Neural cell (in vitro differentiated cells): Measurements from ENCODE around the gene EPN1.

Experiments
- EZH2 ChIP-seq: fragments of 200-600, 300-800 bp; shearing (Covaris generic), sonication (generic); IDR thresholded peaks from 2 replicates; pipeline ENCODE4 v1.6.1; 2014; ENCODE audit warnings: antibody characterized with exemption, low read length, borderline replicate concordance, mild to moderate bottlenecking; ENCODE audit not compliant: insufficient read depth, poor library complexity, severe bottlenecking
- POLR2AphosphoS5 ChIP-seq: IDR thresholded peaks from 2 replicates; pipeline ENCODE4 v1.6.1; 2012
- RAD21 ChIP-seq: fragments of 450-650 bp; conservative IDR thresholded peaks from 2 replicates; pipeline ENCODE4 v1.6.1; 2014; ENCODE audit warnings: antibody characterized with exemption, mild to moderate bottlenecking, moderate library complexity
- TAF1 ChIP-seq: IDR thresholded peaks from 2 replicates; pipeline ENCODE4 v1.6.1; 2012; ENCODE audit warnings: low read depth
- TF ChIP-seq, protein P1 (sequence below): fragments of 450-650 bp; IDR thresholded peaks from 2 replicates; pipeline ENCODE4 v1.5.1; 2014; ENCODE audit warnings: antibody characterized with exemption, mild to moderate bottlenecking, moderate library complexity; ENCODE audit not compliant: poor library complexity, severe bottlenecking

DNA sequence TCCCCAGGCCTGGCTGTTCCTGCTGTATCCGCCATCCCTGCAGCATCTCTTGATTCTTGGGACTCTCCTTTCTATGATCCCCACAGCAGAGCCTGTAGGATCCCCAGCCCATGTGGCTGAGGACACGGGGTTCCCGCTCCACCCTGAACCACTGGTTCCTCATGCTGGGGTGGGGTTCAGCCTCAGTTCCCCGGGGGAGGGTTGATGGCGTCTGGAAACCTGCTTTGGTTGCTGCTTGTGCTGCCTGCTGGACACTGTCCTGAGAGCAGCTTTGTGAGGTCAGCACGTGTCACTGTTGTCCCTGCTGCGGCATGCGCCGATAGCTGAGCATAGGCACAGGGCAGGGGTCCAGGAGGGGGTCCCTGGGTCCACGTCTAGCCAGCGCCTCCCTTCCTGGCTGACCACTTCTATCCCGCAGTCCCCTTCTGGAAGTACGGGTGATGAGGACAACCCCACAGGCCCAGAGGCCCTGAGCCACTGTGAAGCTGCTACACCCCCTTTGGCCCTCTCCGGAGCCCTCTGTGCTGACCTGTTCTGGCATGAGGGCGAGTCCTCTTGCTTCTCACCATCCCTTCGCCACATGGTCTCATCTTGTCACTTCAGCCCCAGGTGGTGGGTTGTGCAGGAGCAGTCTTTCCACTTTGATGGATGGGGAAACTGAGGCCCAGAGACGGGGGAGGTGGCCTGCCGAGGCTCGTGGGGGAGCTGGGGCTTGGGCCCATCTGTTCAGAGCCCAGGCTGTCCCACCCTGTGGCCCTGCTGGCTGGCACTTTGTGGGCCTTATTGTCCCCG is 5.5 kb downstream of the EPN1 start:
- TF ChIP-seq, protein P1, sequence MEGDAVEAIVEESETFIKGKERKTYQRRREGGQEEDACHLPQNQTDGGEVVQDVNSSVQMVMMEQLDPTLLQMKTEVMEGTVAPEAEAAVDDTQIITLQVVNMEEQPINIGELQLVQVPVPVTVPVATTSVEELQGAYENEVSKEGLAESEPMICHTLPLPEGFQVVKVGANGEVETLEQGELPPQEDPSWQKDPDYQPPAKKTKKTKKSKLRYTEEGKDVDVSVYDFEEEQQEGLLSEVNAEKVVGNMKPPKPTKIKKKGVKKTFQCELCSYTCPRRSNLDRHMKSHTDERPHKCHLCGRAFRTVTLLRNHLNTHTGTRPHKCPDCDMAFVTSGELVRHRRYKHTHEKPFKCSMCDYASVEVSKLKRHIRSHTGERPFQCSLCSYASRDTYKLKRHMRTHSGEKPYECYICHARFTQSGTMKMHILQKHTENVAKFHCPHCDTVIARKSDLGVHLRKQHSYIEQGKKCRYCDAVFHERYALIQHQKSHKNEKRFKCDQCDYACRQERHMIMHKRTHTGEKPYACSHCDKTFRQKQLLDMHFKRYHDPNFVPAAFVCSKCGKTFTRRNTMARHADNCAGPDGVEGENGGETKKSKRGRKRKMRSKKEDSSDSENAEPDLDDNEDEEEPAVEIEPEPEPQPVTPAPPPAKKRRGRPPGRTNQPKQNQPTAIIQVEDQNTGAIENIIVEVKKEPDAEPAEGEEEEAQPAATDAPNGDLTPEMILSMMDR, result no peak
- no peak for TF ChIP-seq EZH2
- no peak for TF ChIP-seq TAF1
- TF ChIP-seq RAD21, result no peak
- TF ChIP-seq POLR2AphosphoS5, result no peak
